Common myeloid progenitor, CD34-positive (primary cell): ENCODE measurements around the gene CSK.
A peak's percentile ranks its signal among the peaks of the same experiment; 100 is the strongest.

Experiments
- CTCF ChIA-PET: fragments of 350-600 bp; sonication (Branson Sonifier 250); formaldehyde crosslinking; loops from one replicate; lab custom pipeline; 2021; ENCODE audit warnings: antibody characterized with exemption; lab: Charles Lee
- POLR2A ChIA-PET: fragments of 350-600 bp; sonication (Branson Sonifier 250); formaldehyde crosslinking; loops from one replicate; lab custom pipeline; 2021; ENCODE audit warnings: antibody characterized with exemption; lab: Charles Lee
- DNase-seq, 3 donors: peaks; one replicate each; pipeline versions ENCODE4 v3.0.0 to v3.0.0-alpha.2; 2013
- H3K27ac ChIP-seq, 2 experiments: 1 replicate in 1 of 2; 2 replicates in 1 of 2; pipeline ENCODE4 v1.7.0; 2013; ENCODE audit warnings: inconsistent platforms in 2 of 2, low read length in 2 of 2, mild to moderate bottlenecking in 2 of 2, low read depth in 1 of 2, moderate library complexity in 1 of 2; ENCODE audit not compliant: severe bottlenecking in 2 of 2, insufficient read depth in 1 of 2, poor library complexity in 1 of 2
- H3K27me3 ChIP-seq, 5 experiments: replicated peaks in 2 of 5; 1 replicate in 3 of 5; 2 replicates in 2 of 5; pipeline versions ENCODE4 v1.6.1 to v1.7.0; 2013; ENCODE audit warnings: low read length in 4 of 5, mild to moderate bottlenecking in 2 of 5, moderate library complexity in 2 of 5, inconsistent platforms in 1 of 5; ENCODE audit not compliant: insufficient read depth in 5 of 5, control insufficient read depth in 4 of 5
- H3K36me3 ChIP-seq, 4 experiments: 1 replicate in 2 of 4; 2 replicates in 2 of 4; pipeline versions ENCODE4 v1.6.1 to v1.7.0; 2013; ENCODE audit warnings: low read length in 3 of 4, control low read depth in 1 of 4, mild to moderate bottlenecking in 1 of 4; ENCODE audit not compliant: control insufficient read depth in 4 of 4, insufficient read depth in 4 of 4
- H3K4me1 ChIP-seq, 4 experiments: 1 replicate in 3 of 4; 2 replicates in 1 of 4; pipeline versions ENCODE4 v1.6.1 to v1.7.1; 2013; ENCODE audit warnings: low read length in 3 of 4, mild to moderate bottlenecking in 3 of 4, control low read depth in 1 of 4, inconsistent platforms in 1 of 4, moderate library complexity in 1 of 4; ENCODE audit not compliant: control insufficient read depth in 4 of 4, insufficient read depth in 4 of 4; ENCODE audit errors: control extremely low read depth in 1 of 4
- H3K4me3 ChIP-seq, 7 experiments: 1 replicate in 4 of 7; 2 replicates in 3 of 7; pipeline versions ENCODE4 v1.5.1 to v1.7.0; 2013; ENCODE audit warnings: mild to moderate bottlenecking in 7 of 7, low read length in 6 of 7, moderate library complexity in 6 of 7, inconsistent platforms in 2 of 7, low read depth in 2 of 7, control low read depth in 1 of 7; ENCODE audit not compliant: insufficient read depth in 4 of 7, control insufficient read depth in 1 of 7; ENCODE audit errors: extremely low read depth in 1 of 7
- H3K9me3 ChIP-seq, 5 experiments: 1 replicate in 4 of 5; 2 replicates in 1 of 5; pipeline versions ENCODE4 v1.6.1 to v1.7.1; 2013; ENCODE audit warnings: low read length in 4 of 5, mild to moderate bottlenecking in 2 of 5, inconsistent platforms in 1 of 5, low read depth in 1 of 5, moderate library complexity in 1 of 5; ENCODE audit not compliant: control insufficient read depth in 4 of 5, insufficient read depth in 2 of 5; ENCODE audit errors: control extremely low read depth in 1 of 5
- WGBS: methylation state at CpG from one replicate; pipeline ENCODE4 v1.1.5; 2013; ENCODE audit not compliant: insufficient coverage; 5-methylcytosine and 5-hydroxymethylcytosine counted together

CSK gene

DNA sequence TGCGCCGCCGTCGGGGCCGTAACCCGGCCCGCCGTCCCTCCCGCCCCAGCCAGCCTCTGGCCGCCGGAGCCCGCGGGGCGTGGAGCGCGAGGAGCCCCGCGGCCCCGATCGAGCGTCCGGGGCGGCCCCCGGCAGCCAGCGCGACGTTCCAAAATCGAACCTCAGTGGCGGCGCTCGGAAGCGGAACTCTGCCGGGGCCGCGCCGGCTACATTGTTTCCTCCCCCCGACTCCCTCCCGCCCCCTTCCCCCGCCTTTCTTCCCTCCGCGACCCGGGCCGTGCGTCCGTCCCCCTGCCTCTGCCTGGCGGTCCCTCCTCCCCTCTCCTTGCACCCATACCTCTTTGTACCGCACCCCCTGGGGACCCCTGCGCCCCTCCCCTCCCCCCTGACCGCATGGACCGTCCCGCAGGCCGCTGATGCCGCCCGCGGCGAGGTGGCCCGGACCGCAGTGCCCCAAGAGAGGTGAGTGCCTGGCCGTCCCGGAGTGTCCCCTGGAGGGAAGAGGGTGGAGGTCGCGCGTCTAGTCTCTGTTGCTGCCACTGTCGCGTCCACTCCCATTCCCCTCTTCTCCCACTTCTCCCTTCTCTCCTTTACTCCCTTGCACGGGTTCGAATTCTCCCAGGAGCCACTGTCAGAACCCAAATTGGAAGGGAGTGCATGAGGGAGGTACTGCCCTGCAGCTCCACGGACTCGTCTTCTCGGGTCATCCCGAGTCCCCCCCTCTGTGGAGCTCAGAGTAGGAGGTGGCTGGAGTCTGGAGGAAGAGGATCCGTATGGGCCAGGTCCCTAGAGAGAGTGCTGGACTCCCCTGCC lies 585 bp downstream of the CSK start:
- Histone ChIP-seq H3K27ac (peak overlapping the region; percentile 75 to 89), H3K27me3 (no peaks in the 10 kb centered on the region), H3K4me3 (peak overlapping the region; percentile 59 to 97 (median 86)), H3K4me1 (peaks cover 33 to 91% (median 91%) of the 10 kb centered on the region in 4 experiments), H3K9me3 (no peaks in the 10 kb centered on the region), H3K36me3 (peaks cover 0 to 28% (median 1%) of the 10 kb centered on the region in 4 experiments)
- POLR2A ChIA-PET, result interaction anchor here (0.8 to 4.2 kb wide), 5 partner anchors 9 to 88 kb away, joined by 3 to 31 read pairs (median 4); no protein-coding TSS in a partner anchor
- peak in 2 of 3 donors; percentile 70 to 77 for DNase-seq
- CTCF ChIA-PET, result interaction anchor here (1.3 to 31.5 kb wide), 4 partner anchors 11 to 150 kb away, joined by 3 to 1027 read pairs (median 430); no protein-coding TSS in a partner anchor
- WGBS, result 0% methylated on average over 36 of the region's 72 CpGs

- 0% methylated on average over 10 of the region's 13 CpGs for WGBS
- Histone ChIP-seq H3K4me3 (peak overlapping the region; percentile 59 to 97 (median 86)), H3K36me3 (peaks cover 0 to 28% (median 1%) of the 10 kb centered on the region in 4 experiments), H3K27ac (peak overlapping the region; percentile 75 to 89), H3K9me3 (no peaks in the 10 kb centered on the region), H3K27me3 (no peaks in the 10 kb centered on the region), H3K4me1 (peaks cover 32 to 91% (median 91%) of the 10 kb centered on the region in 4 experiments)
- ChIA-PET CTCF (interaction anchor here (1.1 to 31.5 kb wide), 6 partner anchors 12 to 170 kb away, joined by 3 to 1027 read pairs (median 64); no protein-coding TSS in a partner anchor), POLR2A (interaction anchor here (1.0 to 4.2 kb wide), 4 partner anchors 8 to 87 kb away, joined by 4 to 31 read pairs (median 8); no protein-coding TSS in a partner anchor)
- peak in 2 of 3 donors; percentile 67 to 73 for DNase-seq
Measured at GRCh38 chr15:74783072-74783807, 1.4 kb downstream of the CSK start.

- Histone ChIP-seq H3K36me3 (peaks cover 0 to 28% (median 1%) of the 10 kb centered on the region in 4 experiments), H3K4me3 (peak overlapping the region; percentile 59 to 97 (median 86)), H3K27ac (peak overlapping the region; percentile 75 to 89), H3K9me3 (no peaks in the 10 kb centered on the region), H3K4me1 (peaks cover 31 to 91% (median 91%) of the 10 kb centered on the region in 4 experiments), H3K27me3 (no peaks in the 10 kb centered on the region)
- CTCF ChIA-PET, result interaction anchor here (1.1 to 31.5 kb wide), 6 partner anchors 12 to 169 kb away, joined by 3 to 1027 read pairs (median 64); no protein-coding TSS in a partner anchor
- no peak for DNase-seq
- POLR2A ChIA-PET, result interaction anchor here (1.0 to 4.2 kb wide), 4 partner anchors 8 to 86 kb away, joined by 4 to 31 read pairs (median 8); no protein-coding TSS in a partner anchor
- WGBS, result 15% methylated on average over 3 of the region's 3 CpGs
Measured at GRCh38 chr15:74783808-74784175, 1.9 kb downstream of the CSK start.

DNA sequence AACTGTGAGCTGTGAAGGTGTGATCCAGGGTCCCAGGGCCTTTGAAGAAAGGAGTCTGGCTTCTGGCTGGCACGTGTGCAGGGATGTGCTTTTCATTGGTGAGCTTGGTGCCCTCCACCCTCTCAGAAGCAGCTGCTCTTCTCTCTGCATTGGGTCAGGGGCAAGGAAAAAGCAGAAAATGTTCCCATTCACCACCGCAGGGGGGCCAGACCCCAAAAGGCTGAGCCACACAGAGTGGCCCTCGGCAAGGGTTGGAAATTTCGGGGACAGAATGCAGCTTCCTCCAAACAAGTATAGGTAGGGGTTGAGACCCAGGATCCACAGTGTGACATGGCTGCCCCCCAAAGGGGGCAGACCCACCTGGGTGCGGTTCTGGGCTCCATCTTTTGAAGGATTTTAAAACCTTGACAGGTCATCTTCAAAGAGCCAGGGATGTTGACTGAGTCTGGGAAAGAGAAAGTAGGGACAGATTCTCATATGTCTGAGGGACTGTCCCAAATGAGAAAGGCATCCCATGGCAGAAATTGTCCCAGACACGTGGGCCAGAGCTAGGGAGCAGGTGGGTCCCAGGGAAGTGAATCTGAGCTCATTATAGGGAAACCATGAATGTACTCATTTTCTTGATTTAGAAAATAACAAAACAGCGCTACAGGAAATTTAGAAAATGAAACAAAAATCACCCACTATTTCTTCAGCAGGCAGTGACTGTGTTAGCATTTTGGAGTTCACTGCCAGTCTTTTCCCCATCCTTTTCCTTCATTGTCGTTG lies 2.7 kb downstream of the CSK start:
- H3K27me3 ChIP-seq, result no peaks in the 10 kb centered on the region
- H3K27ac ChIP-seq, result peak overlapping the region; percentile 1 to 89
- no peak for DNase-seq
- ChIA-PET CTCF (interaction anchor here (0.6 to 31.5 kb wide), 7 partner anchors 11 to 176 kb away, joined by 3 to 1027 read pairs (median 4); no protein-coding TSS in a partner anchor), POLR2A (interaction anchor here (2.0 to 2.6 kb wide), 2 partner anchors 10 to 14 kb away, joined by 5 to 10 read pairs; no protein-coding TSS in a partner anchor)
- WGBS, result 35% methylated on average over 8 of the region's 8 CpGs
- peaks cover 0 to 28% (median 1%) of the 10 kb centered on the region in 4 experiments for H3K36me3 ChIP-seq
- peak overlapping the region in 6 of 7 experiments; percentile 81 to 97 (median 87) for H3K4me3 ChIP-seq
- peaks cover 26 to 92% (median 91%) of the 10 kb centered on the region in 4 experiments for H3K4me1 ChIP-seq
- H3K9me3 ChIP-seq, result no peaks in the 10 kb centered on the region

DNA sequence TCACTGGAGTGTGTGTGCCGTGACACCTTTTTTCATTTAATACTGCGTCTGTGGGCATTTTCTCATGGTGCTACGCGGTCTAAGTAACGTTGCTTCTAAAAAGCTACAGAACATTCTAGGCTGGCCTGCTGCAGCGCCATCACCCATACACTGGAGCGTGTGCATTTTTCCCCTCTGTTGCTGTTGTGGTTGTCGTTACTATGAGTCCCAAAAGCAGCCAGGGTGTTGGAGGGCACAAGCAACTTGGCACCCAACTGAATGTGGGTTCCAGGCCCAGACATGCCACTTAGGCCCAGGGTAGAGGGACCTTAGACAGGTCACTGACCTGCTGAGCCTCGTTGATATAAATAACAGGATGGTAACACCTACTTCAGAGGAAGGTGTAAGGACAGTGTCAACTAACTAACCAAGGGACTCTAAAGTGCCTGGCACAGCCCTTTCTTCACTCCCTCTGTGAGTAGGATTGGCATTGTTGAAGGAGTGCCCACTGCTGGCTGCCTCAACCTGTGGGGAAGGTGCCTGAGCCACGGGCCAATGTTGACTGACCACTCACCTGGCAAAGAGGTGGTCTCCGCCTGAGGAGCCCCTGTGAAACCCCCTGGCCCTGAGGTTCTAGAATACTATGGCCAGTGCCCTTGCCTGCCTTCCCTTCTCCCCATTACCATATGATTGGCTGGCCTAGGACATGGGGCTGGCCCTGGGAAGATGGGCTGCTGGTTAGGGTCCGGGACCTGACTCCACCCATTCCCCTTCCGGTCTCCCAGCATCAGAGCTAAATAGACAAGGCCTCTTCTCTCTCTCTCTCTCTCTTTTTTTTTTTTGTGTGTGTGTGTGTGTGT lies 3.5 kb downstream of the CSK start:
- peak overlapping the region in 6 of 7 experiments; percentile 2 to 97 (median 84) for H3K4me3 ChIP-seq
- H3K9me3 ChIP-seq, result no peaks in the 10 kb centered on the region
- peak overlapping the region; percentile 1 to 89 for H3K27ac ChIP-seq
- H3K27me3 ChIP-seq, result no peaks in the 10 kb centered on the region
- ChIA-PET POLR2A (interaction anchor here (2.0 kb wide), 1 partner anchor 11 kb away, joined by 5 read pairs; no protein-coding TSS in a partner anchor), CTCF (interaction anchor here (0.6 to 31.5 kb wide), 8 partner anchors 10 to 176 kb away, joined by 3 to 1027 read pairs (median 95); partner anchors contain the start of gene CSK)
- 65% methylated on average over 10 of the region's 13 CpGs for WGBS
- DNase-seq, result peak in 2 of 3 donors; percentile 30 to 41
- peaks cover 0 to 28% (median 1%) of the 10 kb centered on the region in 4 experiments for H3K36me3 ChIP-seq
- H3K4me1 ChIP-seq, result peaks cover 26 to 92% (median 91%) of the 10 kb centered on the region in 4 experiments
